RWPE2 (cell line): ENCODE results near the gene LAD1.

ENCODE experiments used
- ATAC-seq: fragments of 200-7000 bp; cut with Tn5 transposase; 3 replicates; pipeline ENCODE4 v1.9.1; 2021; ENCODE audit warnings: low read depth
- DNase-seq: peaks from one replicate; pipeline ENCODE4 v3.0.0-alpha.2; 2020; ENCODE audit warnings: low spot score
- H3K27ac ChIP-seq: fragments of 450-650 bp; 2 replicates; pipeline ENCODE4 v1.5.1; 2017; ENCODE audit warnings: mild to moderate bottlenecking; ENCODE audit not compliant: poor library complexity, severe bottlenecking
- H3K27me3 ChIP-seq: fragments of 250-450 bp; sonication (Bioruptor Pico); 2 replicates; pipeline ENCODE4 v1.5.1; 2021; ENCODE audit warnings: mild to moderate bottlenecking, moderate library complexity; ENCODE audit not compliant: insufficient read depth, poor library complexity, severe bottlenecking
- H3K36me3 ChIP-seq: fragments of 250-450 bp; sonication (Bioruptor Pico); 2 replicates; pipeline ENCODE4 v1.5.1; 2020; ENCODE audit warnings: low read depth, mild to moderate bottlenecking, moderate library complexity
- H3K4me1 ChIP-seq: fragments of 250-450 bp; sonication (Bioruptor Pico); 2 replicates; pipeline ENCODE4 v1.5.1; 2021; ENCODE audit warnings: mild to moderate bottlenecking, moderate library complexity; ENCODE audit not compliant: insufficient read depth, poor library complexity, severe bottlenecking
- H3K4me3 ChIP-seq: fragments of 250-450 bp; sonication (Bioruptor Pico); 2 replicates; pipeline ENCODE4 v1.5.1; 2021; ENCODE audit warnings: mild to moderate bottlenecking, moderate library complexity; ENCODE audit not compliant: severe bottlenecking
- H3K9me3 ChIP-seq: fragments of 250-450 bp; sonication (Bioruptor Pico); 2 replicates; pipeline ENCODE4 v1.5.1; 2021; ENCODE audit warnings: mild to moderate bottlenecking, moderate library complexity; ENCODE audit not compliant: severe bottlenecking
- TF ChIP-seq, protein P1 (sequence below): fragments of 450-650 bp; IDR thresholded peaks from one replicate; pipeline ENCODE4 v1.5.1; 2017; ENCODE audit warnings: mild to moderate bottlenecking, moderate library complexity; ENCODE audit not compliant: poor library complexity, severe bottlenecking

Gene LAD1, protein sequence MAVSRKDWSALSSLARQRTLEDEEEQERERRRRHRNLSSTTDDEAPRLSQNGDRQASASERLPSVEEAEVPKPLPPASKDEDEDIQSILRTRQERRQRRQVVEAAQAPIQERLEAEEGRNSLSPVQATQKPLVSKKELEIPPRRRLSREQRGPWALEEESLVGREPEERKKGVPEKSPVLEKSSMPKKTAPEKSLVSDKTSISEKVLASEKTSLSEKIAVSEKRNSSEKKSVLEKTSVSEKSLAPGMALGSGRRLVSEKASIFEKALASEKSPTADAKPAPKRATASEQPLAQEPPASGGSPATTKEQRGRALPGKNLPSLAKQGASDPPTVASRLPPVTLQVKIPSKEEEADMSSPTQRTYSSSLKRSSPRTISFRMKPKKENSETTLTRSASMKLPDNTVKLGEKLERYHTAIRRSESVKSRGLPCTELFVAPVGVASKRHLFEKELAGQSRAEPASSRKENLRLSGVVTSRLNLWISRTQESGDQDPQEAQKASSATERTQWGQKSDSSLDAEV

DNA sequence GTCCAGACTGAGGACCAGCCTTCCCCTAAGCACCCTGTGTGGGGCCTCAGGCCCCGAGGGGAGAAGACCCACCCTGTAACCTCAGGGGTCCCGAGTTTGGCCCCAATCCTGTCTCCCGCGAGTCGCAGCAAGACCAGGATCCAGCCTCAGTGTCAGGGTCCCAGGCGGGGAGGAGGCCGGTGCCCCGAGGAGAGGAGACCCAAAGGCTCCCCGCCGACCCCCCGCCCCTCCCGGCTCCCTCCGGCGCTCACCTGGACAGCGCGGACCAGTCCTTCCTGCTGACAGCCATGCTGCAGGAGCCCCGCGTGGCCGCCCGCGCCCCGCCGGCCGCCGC is at the start of gene LAD1:
TSS of gene LAD1 (minus strand) at position 307 of the 334 bp plus-strand sequence. CDS start at position 289, 18 bp downstream.
- TF ChIP-seq, protein P1, sequence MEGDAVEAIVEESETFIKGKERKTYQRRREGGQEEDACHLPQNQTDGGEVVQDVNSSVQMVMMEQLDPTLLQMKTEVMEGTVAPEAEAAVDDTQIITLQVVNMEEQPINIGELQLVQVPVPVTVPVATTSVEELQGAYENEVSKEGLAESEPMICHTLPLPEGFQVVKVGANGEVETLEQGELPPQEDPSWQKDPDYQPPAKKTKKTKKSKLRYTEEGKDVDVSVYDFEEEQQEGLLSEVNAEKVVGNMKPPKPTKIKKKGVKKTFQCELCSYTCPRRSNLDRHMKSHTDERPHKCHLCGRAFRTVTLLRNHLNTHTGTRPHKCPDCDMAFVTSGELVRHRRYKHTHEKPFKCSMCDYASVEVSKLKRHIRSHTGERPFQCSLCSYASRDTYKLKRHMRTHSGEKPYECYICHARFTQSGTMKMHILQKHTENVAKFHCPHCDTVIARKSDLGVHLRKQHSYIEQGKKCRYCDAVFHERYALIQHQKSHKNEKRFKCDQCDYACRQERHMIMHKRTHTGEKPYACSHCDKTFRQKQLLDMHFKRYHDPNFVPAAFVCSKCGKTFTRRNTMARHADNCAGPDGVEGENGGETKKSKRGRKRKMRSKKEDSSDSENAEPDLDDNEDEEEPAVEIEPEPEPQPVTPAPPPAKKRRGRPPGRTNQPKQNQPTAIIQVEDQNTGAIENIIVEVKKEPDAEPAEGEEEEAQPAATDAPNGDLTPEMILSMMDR = no peak
- Histone ChIP-seq H3K27ac (peak within 1 kb of the TSS; percentile 93), H3K4me3 (peak within 1 kb of the TSS; percentile 72), H3K27me3 (no peaks in the 10 kb centered on the region), H3K36me3 (peaks cover 21% of the 10 kb centered on the region), H3K9me3 (no peaks in the 10 kb centered on the region), H3K4me1 (peaks cover 22% of the 10 kb centered on the region)
- DNase-seq = no peak
- ATAC-seq = no peak

DNA sequence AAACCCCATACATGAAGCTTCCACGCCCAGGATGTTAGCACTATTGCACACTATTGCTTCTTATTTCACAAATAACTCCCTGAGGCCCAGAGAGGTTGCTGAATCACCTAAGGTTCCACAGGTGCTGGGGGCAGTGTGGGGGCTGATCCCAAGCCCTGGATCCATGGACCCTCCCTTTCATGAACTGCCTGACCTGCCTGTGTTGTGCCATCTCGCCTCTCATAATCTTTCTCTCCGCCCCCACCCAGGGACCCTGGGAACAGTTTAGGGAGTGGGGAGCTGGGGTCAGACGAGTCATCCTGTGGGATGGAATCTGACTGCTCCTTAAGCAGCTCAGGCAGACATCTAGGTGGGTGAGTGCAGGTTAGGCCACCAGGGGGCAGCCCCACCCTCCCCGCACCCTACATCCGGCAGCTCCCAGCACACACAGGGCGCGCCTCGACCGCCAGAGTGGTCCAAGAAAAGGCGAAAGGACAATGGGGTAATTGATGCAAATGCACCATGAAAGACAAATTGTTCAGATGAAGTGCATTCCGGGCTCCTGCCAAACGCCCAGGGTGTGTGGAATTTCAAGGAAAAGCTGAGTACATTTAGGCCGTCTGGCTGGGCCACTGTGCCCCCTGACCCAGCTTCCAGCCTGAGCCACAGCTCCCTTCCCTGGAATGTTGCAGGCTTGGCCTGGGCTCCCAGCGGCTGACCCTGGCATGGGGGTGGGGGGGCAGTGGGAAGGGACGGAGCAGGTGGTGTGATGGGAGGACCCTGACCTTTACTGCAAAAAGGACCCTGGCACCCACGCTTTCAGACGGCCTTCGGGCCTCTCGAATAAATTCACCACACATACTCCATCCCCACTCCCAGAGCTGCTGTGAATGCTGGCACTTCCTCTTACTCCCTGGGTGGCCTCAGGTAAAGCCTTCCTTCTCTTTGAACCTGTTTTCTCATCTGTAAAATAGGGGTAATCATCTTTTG is 49.1 kb upstream of the LAD1 start:
- Histone ChIP-seq H3K4me1 (peaks cover 17% of the 10 kb centered on the region), H3K4me3 (no peak overlapping the region), H3K27ac (peak overlapping the region; percentile 2), H3K36me3 (no peaks in the 10 kb centered on the region), H3K27me3 (no peaks in the 10 kb centered on the region), H3K9me3 (no peaks in the 10 kb centered on the region)
- DNase-seq = no peak
- TF ChIP-seq, protein P1 = peak; percentile 93
- ATAC-seq = peak; percentile 94

DNA sequence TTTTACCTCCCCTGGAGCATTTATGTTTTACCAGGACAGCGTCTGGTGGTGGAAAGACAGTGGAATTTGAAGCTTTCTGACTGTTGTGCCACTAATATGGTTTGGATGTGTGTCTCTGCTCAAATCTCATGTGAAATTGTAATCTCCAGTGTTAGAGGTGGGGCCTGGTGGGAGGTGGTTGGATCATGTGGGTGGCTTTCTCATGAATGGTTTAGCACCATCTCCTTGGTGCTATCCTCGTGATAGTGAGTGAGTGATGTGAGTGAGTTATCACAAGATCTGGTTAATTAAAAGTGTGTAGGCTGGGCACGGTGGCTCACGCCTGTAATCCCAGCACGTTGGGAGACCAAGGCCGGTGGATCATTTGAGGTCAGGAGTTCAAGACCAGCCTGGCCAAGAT is 46.2 kb upstream of the LAD1 start:
- Histone ChIP-seq H3K4me3 (no peak overlapping the region), H3K9me3 (no peaks in the 10 kb centered on the region), H3K27ac (no peak overlapping the region), H3K4me1 (peaks cover 10% of the 10 kb centered on the region), H3K27me3 (no peaks in the 10 kb centered on the region), H3K36me3 (no peaks in the 10 kb centered on the region)
- no peak for ATAC-seq
- TF ChIP-seq, protein P1 = no peak
- DNase-seq = no peak

DNA sequence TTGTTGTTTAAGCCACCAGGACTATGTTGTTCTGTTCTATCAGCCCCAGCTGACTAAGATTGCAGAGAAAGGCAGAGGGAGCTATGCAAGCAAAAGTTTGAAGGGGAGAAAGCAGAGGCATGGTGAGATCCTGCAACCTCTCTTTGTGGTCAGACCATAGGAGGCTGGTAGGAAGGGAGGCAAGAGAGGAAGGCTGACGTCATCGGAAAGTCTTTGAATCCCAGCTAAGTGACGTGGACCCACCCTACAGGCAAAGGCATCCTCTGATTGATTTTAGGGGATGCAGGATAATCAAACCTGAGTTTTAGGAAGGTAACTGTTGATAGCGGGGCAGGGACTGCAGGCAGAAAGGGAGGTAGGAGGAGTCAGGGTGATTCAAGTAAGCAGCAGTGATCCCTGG is 45.7 kb upstream of the LAD1 start:
- TF ChIP-seq, protein P1 = no peak
- H3K36me3 ChIP-seq = no peaks in the 10 kb centered on the region
- H3K9me3 ChIP-seq = no peaks in the 10 kb centered on the region
- peaks cover 9% of the 10 kb centered on the region for H3K4me1 ChIP-seq
- ATAC-seq = no peak
- no peak overlapping the region for H3K4me3 ChIP-seq
- H3K27me3 ChIP-seq = no peaks in the 10 kb centered on the region
- H3K27ac ChIP-seq = no peak overlapping the region
- no peak for DNase-seq
